AG08395 (cell line): ENCODE measurements around the gene FAM72B.
"Not testable (repeated sequence)": the region's sequence is repeated elsewhere in the genome, so short reads cannot be mapped to it uniquely, and the experiment has no call there.

Experiments used
- DNase-seq: peaks from one replicate; pipeline ENCODE4 v3.0.0; 2012; ENCODE audit warnings: mixed read lengths, low spot score

Gene FAM72B

DNA sequence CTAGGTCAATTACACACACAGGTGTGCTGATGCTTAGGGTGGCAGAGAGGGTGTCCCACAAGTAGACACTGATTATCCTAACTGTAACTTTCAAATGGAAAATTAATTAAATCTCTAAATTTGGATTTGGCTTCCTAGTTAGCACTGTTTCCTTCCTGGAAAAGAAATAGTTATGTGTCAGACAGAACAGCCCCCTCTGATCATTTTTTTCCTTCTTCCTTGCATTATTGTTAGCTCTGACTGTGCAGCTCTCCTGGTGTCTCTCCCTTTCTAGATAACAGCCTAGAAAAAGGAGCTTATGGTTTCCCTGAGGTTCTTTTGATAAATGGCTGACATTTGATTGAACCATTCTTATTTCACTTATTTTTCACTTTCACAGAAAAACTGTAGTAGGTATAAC lies 31.4 kb downstream of the FAM72B start:
- DNase-seq, result not testable (repeated sequence)

DNA sequence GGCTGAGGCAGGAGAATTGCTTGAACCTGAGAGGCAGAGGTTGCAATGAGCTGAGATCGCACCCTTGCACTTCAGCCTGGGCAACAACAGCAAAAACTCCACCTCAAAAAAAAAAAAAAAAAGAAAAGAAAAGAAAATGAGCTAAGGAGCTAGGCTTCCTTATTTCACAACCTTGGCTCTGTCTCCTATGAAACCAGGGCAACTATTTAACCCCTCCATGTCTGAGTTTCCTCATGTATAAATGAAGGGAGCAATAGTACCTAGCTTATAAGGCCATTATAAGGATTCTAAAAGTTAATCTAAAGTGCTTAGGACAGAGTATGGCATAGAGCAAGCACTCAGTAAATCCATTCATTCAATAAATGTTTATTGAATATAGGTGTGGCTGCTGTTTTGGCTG lies 32.8 kb downstream of the FAM72B start:
- not testable (repeated sequence) for DNase-seq

DNA sequence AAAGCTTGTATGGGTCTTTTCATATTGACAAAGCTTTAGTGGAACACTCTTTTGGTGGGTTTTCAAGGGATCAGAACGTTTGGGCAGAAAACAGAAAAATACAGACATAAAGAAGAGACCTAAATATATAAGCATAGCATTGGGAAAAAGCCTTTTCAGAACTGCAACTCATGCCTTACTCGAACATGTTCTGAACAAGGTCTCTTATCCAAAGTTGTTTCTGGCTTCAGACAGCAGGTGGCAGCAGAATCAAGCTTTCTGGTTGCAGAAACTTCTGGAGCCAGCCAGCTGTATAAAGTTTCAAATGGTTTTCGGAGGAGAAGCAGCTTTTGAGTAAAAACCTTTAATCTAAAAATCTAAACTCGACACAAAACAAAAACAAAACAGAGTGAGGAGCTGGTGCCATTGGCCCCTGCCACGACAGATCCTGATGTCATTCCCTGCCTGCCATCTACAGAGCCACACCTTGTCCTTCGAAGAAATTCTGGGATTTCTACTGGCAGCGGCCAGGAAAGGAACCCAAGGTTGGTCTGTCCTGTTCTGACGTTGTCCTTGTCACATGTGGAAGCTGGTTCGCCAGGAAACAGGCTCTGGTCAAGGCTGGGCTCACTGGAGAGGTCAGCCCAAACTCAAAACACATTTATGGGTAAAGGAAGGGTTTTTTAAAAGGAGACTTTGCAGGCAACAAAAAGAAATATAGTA lies 35.5 kb downstream of the FAM72B start:
- DNase-seq, result not testable (repeated sequence)

DNA sequence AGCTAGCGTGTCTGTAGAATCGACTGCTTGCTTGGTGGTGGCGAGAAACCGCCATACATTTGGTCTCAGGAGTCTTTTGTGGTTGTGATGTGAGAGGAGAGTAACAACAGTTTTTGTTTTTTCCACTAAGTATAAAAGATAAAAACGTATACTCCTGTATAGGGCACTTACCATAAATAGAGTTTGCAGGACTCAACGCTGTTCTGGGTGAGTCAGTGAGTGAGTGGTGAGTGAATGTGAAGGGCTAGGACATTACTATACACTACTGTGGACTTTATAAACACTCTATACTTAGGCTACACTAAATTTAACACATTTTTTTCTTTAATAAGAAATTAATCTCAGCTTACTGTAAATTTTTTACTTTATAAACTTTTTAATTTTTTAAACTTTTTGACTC lies 43.7 kb downstream of the FAM72B start:
- not testable (repeated sequence) for DNase-seq

DNA sequence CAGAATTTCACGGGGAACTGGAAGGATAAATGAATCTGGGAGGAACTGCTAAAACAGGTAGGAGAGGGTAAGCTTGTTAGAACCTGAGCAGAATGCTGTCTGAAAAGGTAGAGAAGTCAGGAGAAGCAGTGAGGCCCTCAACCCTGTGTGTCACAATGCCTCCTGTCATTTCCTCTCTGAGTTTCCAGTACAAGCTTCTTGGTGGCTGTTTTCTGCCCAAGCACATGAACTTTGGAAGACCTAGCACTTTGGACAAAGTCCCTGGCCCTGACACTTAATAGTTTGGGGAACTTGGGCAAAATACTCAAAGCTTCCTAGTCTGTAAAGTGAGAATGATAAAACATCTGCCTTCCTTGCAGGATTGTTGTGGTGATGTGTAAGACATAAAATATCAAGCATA lies 52.6 kb downstream of the FAM72B start:
- DNase-seq, result not testable (repeated sequence)

DNA sequence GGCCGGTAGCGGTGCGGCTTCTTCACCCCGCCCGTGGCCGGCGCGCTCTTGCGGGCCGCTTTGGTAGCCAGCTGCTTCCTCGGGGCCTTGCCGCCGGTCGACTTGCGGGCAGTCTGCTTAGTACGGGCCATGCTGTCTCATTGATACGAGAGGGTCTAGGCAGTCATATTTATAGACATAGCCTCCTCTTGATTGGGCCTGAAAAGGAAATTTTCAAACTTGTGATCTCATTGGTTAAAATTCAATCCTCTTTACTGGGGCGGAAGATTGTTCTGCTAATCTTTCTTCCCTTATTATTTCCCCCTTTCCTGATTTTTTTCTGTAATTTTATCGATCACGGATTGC lies 65.7 kb downstream of the FAM72B start:
- DNase-seq, result not testable (repeated sequence)
